H4 (cell line): ENCODE results near the gene ENTPD7. TPM values are rescaled to one million over a fixed set of nuclear protein-coding genes. Genes with fewer than 3 reads are reported as not detected.
"Not testable (repeated sequence)": the region's sequence is repeated elsewhere in the genome, so short reads cannot be mapped to it uniquely, and the experiment has no call there.

Source experiments
- DNase-seq: peaks from one replicate; pipeline ENCODE4 v3.0.0-alpha.2; 2015; ENCODE audit warnings: low spot score
- total RNA-seq: library from RNA; depleted of rRNA; stranded (reverse); fragments of >200 nt; shearing (Covaris generic); gene quantifications from 2 replicates; pipeline ENCODE4 v1.2.3, GENCODE V29; 2014

ENTPD7 gene
- total RNA-seq, 1 experiment from 2014 or later = 21.0 TPM

GRCh38 chr10:99685597-99685967 lies 26.3 kb downstream of the ENTPD7 start:
- DNase-seq = no peak

- DNase-seq = no peak
Measured at GRCh38 chr10:99689461-99689860, 30.2 kb downstream of the ENTPD7 start.

GRCh38 chr10:99693933-99694583 lies 34.7 kb downstream of the ENTPD7 start:
- no peak for DNase-seq

- no peak for DNase-seq
Measured at GRCh38 chr10:99695761-99696160, 36.5 kb downstream of the ENTPD7 start.

- DNase-seq = no peak
Measured at GRCh38 chr10:99698504-99699080, 39.3 kb downstream of the ENTPD7 start.

- no peak for DNase-seq
Measured at GRCh38 chr10:99700649-99701048, 41.3 kb downstream of the ENTPD7 start.

- DNase-seq = peak; percentile 45
Measured at GRCh38 chr10:99708428-99709012, 49.2 kb downstream of the ENTPD7 start.

- DNase-seq = no peak
Measured at GRCh38 chr10:99709480-99710229, 50.3 kb downstream of the ENTPD7 start.

- DNase-seq = peak; percentile 38
Measured at GRCh38 chr10:99711129-99711719, 51.9 kb downstream of the ENTPD7 start.

- DNase-seq = no peak
Measured at GRCh38 chr10:99714446-99714845, 55.1 kb downstream of the ENTPD7 start.

GRCh38 chr10:99720387-99720786 lies 61.1 kb downstream of the ENTPD7 start:
- no peak for DNase-seq

- no peak for DNase-seq
Measured at GRCh38 chr10:99730026-99730425, 70.7 kb downstream of the ENTPD7 start.

GRCh38 chr10:99731306-99732032 lies 72.2 kb downstream of the ENTPD7 start:
- DNase-seq = no peak

- DNase-seq = peak; percentile 92
Measured at GRCh38 chr10:99732033-99732842, 72.9 kb downstream of the ENTPD7 start, which contains the start of the genes COX15 and CUTC. Gene COX15 (minus strand): TSS chr10:99732127. CDS start chr10:99732049, 78 bp downstream. Gene CUTC (plus strand): TSS chr10:99732234. CDS start chr10:99732349, 115 bp downstream.

GRCh38 chr10:99733366-99733765 lies 74.1 kb downstream of the ENTPD7 start:
- no peak for DNase-seq

GRCh38 chr10:99734111-99734510 lies 74.8 kb downstream of the ENTPD7 start:
- not testable (repeated sequence) for DNase-seq

GRCh38 chr10:99740260-99740659 lies 81.0 kb downstream of the ENTPD7 start:
- DNase-seq = no peak

- no peak for DNase-seq
Measured at GRCh38 chr10:99740933-99741559, 81.7 kb downstream of the ENTPD7 start.

- no peak for DNase-seq
Measured at GRCh38 chr10:99742254-99742653, 82.9 kb downstream of the ENTPD7 start.

- DNase-seq = no peak
Measured at GRCh38 chr10:99742701-99743100, 83.4 kb downstream of the ENTPD7 start.
